ENCODE results near the gene UCN3.

GRCh38 chr10:5373891-5374611, 9.3 kb downstream of the UCN3 start:
- TF ChIP-seq POLR2AphosphoS5 (IDR thresholded peaks at IDR 0.05) (no peak), CTCF (IDR thresholded peaks at IDR 0.05) (no peak)
